IMR-90 (cell line): ENCODE measurements around the gene CLEC10A.

Experiments
- BHLHE40 ChIP-seq: fragments of 150-350 bp; IDR thresholded peaks from 2 replicates; pipeline ENCODE4 v1.6.1; 2016; ENCODE audit warnings: mild to moderate bottlenecking, low read depth, low read length
- CEBPB ChIP-seq: IDR thresholded peaks from 2 replicates; pipeline ENCODE4 v1.6.1; 2012; ENCODE audit warnings: low read depth, low read length, improper control_type of control experiment
- CHD1 ChIP-seq: IDR thresholded peaks from 2 replicates; pipeline ENCODE4 v1.6.1; 2012; ENCODE audit warnings: low read depth, low read length, improper control_type of control experiment
- CTCF ChIP-seq: conservative IDR thresholded peaks from 2 replicates; pipeline ENCODE4 v1.5.1; 2012; ENCODE audit warnings: mild to moderate bottlenecking, low read depth, low read length, improper control_type of control experiment
- ELK1 ChIP-seq: fragments of 150-350 bp; IDR thresholded peaks from 2 replicates; pipeline ENCODE4 v1.6.1; 2016; ENCODE audit warnings: low read depth, mild to moderate bottlenecking, low read length, moderate library complexity, borderline replicate concordance
- MAFK ChIP-seq: IDR thresholded peaks from 2 replicates; pipeline ENCODE4 v1.6.1; 2012; ENCODE audit warnings: low read depth, low read length, improper control_type of control experiment
- NFE2L2 ChIP-seq: fragments of 150-350 bp; IDR thresholded peaks from 2 replicates; pipeline ENCODE4 v1.6.1; 2016; ENCODE audit warnings: low read depth, mild to moderate bottlenecking, low read length
- POLR2A ChIP-seq: IDR thresholded peaks from 2 replicates; pipeline ENCODE4 v1.6.1; 2012; ENCODE audit warnings: mild to moderate bottlenecking, low read depth, low read length
- RCOR1 ChIP-seq: IDR thresholded peaks from 2 replicates; pipeline ENCODE4 v1.6.1; 2012; ENCODE audit warnings: mild to moderate bottlenecking, low read length, improper control_type of control experiment; ENCODE audit not compliant: insufficient replicate concordance
- RFX5 ChIP-seq: IDR thresholded peaks from 2 replicates; pipeline ENCODE4 v1.8.0; 2012; ENCODE audit warnings: low read depth, mild to moderate bottlenecking, low read length, moderate library complexity

GRCh38 chr17:7063518-7064094, 16.4 kb downstream of the CLEC10A start:
- TF ChIP-seq CTCF (no peak), RCOR1 (no peak), ELK1 (no peak), POLR2A (no peak), MAFK (no peak), BHLHE40 (no peak), NFE2L2 (no peak), CEBPB (no peak), CHD1 (no peak), RFX5 (no peak)
